GM19193 (cell line): ENCODE results near the gene IRAK1.

Source experiments
- POLR2A ChIP-seq: IDR thresholded peaks from 4 replicates; pipeline ENCODE4 v1.6.1; 2011; ENCODE audit not compliant: insufficient read depth, insufficient read length; ENCODE audit errors: extremely low read depth

The IRAK1 gene

GRCh38 chrX:153974003-153974725 lies 45.5 kb downstream of the IRAK1 start:
- TF ChIP-seq POLR2A: no peak

GRCh38 chrX:153973127-153974002 lies 46.3 kb downstream of the IRAK1 start:
- TF ChIP-seq POLR2A: peak; percentile 26

GRCh38 chrX:153972368-153973126 lies 47.2 kb downstream of the IRAK1 start, which contains the start of gene TMEM187:
TSS of gene TMEM187 (plus strand) at chrX:153972754. CDS start at chrX:153982063, 9,309 bp downstream.
- peak; percentile 66 for TF ChIP-seq POLR2A

DNA sequence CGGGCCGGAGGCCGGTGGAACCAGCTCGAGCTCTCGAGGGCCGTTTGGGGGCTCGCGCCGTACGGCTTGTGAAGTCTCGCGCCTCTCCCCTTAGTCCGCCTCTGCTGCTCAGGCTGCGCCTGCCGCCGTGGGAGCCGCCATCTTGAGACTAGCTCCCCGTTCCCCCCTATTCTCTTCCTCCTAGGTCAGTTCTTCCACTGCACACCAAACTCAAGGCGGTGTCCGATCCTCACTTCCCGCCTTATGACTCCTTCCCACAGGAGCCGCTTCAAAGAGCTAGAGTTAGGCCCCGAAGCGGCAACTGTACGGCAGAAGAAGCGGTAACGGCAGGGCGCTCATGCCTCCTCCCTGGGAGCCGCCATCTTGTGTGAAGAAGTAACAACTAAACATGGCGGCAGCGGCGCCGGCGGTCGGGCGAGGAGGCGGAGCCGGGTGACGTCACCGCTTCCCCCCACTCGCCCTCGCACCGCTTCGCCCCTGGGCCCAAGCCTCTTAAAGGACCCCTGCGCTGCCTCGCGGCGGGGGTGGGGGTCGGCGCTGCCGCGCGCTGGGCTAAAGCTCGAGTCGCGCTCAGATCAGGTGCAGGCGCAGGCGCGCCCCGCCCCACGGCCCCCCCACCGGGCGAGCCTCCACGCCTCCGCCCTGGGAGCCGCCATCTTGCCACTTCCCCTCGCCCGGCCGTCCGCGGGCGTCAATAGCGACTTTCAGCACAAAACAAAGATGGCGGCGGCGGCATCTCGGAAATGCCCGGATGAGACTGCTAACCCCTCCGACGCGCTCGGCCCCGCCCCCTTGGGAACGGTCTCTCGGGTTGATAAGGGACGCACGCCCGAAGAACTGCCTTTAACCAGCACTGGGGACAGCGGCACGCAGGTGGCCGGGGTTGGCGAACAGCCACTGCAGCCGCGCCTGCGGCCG lies 48.0 kb downstream of the IRAK1 start, which contains the start of gene HCFC1:
Gene HCFC1, minus strand, starts transcription at position 369 of the 918 bp plus-strand sequence. CDS start 978 bp downstream, outside the sequence.
- peak; percentile 51 for TF ChIP-seq POLR2A

GRCh38 chrX:153971124-153971449 lies 48.6 kb downstream of the IRAK1 start:
- no peak for TF ChIP-seq POLR2A

DNA sequence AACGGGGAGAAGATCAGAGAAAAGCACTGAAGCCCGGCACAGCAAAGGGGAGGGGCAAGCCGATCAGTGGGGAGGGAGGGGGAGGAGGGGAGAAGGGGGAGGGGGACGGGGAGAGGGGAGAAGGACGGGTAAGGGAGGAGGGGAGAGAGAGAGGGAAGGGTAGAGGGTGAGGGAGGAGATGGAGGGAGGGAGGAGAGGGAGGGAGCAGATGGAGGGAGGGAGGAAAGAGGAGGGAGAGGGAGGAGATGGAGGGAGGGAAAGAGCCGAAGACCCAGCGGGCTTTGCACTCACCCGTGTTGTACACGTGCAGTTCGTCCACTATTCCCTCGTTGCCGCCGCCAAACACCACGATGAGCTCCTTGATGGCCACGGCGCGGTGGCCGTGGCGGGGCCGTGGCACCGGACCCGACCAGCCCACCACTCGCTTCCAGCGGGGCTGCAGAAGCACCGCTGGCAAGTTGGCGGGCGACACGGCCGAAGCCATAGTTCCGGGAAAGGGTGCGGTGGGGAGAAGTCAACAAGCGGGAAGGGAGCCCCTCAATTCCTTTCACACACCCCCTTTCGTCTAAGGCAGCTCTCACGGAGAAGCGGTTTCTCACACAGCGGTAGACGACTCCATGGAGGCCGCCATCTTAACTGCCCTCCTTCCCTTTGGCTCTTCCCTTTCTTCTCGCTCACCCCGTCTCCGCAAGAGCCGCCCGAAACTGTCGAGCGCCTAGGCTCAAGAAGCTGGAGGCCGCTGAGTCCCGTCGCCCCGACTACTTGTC lies 49.2 kb downstream of the IRAK1 start:
- peak; percentile 4 for TF ChIP-seq POLR2A

GRCh38 chrX:153969904-153970356 lies 49.8 kb downstream of the IRAK1 start:
- TF ChIP-seq POLR2A: no peak

DNA sequence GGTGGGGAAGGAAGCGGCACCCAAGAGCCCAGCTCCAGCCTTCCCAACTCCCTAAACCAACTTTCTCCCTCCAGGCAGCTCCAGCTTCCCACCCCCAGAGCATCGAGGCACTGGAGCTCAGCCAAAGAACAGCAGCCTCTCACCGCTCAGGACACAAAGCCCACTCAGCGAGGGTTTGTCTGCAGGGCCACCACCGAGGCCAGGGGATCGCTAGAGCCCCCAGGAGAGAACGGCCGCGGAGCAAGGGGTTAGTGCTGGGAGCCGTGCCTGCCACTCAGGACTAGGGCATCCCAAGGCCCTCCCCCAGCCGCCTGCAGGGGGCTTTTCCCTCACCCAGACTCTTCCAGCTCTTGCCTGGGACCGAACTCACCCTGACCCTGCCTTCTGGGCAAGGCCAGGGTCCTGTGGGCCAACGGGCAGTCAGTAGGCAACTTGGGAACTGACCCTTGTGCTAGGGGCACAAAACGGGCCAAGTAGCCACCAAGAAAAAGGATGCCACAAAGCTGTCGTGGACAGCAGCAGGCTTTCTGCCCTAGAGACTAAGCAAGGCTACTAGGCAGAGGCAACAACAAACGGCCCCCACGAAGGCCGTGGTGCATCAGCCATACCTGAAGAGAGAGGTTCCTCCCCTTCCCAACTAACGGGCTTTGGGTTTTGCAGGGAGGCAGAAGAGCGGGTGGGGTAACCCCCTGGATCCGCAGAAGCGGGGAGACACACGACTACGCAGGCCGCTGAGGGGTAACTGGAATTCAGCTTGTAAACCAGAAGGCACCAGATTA lies 50.4 kb downstream of the IRAK1 start:
- no peak for TF ChIP-seq POLR2A

DNA sequence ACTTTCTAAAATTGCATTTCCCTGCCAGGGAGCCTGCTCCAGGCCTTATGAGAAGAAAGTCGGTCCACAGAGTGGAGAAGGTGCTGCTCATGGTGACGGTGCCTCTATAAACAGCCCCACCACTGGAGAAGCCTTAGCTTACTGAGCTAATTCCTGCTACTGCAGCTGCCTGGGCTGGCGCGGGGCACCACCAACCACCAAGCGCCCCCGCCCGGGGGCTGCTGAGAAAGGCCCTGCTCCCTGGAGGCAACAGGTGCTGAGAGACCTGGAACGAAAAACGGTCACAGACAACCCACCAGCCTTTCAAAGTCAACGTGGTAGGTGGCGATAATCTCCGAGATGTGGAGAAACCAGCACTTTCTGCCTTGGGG lies 51.0 kb downstream of the IRAK1 start:
- no peak for TF ChIP-seq POLR2A

GRCh38 chrX:153968255-153968654 lies 51.4 kb downstream of the IRAK1 start:
- TF ChIP-seq POLR2A: no peak

DNA sequence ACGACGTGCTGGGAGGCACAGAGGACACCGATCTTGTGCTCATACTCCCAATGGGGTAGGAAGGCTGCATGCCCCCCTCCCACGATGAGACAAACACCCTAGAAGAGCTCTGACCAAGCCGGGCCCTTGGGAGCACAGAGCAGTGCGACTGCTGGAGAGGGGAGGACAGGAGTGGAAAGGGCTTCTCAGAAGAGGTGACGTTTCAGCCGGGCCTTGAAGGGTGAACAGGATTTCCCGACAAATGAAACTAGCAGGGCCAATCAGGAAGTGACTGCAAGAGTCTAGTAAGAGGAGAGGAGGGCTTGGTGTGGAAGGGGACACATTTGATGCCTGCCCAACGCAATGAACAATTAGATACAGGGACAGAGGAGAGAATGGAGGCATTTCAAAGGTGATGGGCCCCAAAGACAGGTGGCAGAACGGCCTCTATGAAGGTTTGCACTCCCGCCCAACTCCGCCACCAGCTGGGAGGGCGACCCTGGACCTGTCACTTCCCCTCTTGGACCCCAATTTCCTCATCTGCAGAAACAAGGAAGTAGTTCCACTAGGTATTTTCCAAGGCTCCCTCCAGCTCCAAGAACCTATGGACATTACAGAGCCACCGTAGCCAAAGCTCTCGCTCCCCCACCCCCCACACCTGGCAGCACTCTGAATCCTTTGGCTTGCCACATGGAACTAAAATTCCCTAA lies 52.0 kb downstream of the IRAK1 start:
- TF ChIP-seq POLR2A: no peak
